SKM-1 treated with dmso at 0.1 percent for 144 hours (cell line): ENCODE results near the gene TOPAZ1.

Experiments
- DNase-seq: peaks from one replicate; lab custom pipeline; 2025; ENCODE audit not compliant: unreplicated experiment; lab: John Stamatoyannopoulos, UW

Gene TOPAZ1

GRCh38 chr3:44241706-44242105 lies at the start of gene TOPAZ1:
Gene TOPAZ1 (plus strand): TSS chr3:44241886. CDS start chr3:44242054, 168 bp downstream.
- DNase-seq, result no peak

GRCh38 chr3:44198284-44199269 lies 43.1 kb upstream of the TOPAZ1 start:
- DNase-seq, result peak; percentile 72

DNA sequence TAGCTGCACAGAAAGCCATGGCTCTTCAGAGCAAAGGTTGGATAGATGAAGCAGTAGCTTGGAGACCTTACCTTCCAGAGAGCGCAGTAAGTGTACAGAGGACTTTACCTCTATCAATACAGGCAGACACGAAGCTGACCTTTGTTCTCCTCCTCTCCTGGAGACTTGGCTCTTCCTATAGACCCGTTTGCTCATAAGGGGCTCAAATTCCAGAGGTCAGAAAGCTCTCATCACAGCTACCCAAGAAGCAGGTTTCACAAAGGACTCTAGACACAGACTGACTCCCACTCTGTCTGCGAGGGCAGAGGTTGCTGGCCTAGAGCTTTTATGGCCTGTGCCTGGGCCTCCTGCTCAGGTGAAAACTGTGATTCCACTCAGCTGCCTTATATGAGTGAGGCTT lies 35.4 kb upstream of the TOPAZ1 start:
- no peak for DNase-seq

DNA sequence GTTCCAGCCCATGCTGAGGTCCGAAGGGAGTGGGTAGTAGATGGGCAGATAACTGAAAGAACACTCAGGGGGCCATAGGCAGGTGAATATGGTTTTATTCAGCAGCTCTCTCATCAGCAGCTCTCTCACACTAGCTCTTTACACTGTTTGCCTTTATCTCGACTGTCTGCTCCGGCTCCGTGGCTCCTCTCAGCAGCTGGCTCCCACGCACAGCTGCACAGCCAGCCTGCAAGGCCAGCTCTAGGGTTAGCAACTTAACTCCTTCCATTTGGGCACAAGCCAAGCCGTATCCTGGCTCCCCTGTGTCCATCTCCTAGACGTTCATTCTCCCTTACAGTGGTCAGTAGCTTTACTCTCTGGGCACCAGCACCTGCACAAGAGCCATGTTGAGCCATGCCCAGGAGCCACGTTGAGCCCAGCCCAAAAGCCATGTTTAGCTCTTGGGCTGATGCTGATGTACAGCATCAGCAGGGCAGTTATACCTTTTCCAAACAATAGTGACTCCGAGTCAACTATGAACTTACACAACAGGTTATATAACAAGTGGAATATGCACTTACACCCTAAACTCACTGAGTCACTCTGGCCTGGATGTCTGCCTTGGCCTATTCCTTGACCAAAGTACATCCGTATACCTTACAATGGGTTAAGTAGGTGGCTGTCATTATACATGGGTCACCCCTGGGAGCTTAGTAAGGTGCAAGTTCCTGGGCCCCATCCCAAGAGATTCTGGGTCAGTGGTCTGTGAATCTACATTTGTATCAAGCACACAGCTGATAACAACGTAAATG lies 34.6 kb upstream of the TOPAZ1 start:
- DNase-seq, result no peak

GRCh38 chr3:44208086-44208485 lies 33.6 kb upstream of the TOPAZ1 start:
- no peak for DNase-seq

DNA sequence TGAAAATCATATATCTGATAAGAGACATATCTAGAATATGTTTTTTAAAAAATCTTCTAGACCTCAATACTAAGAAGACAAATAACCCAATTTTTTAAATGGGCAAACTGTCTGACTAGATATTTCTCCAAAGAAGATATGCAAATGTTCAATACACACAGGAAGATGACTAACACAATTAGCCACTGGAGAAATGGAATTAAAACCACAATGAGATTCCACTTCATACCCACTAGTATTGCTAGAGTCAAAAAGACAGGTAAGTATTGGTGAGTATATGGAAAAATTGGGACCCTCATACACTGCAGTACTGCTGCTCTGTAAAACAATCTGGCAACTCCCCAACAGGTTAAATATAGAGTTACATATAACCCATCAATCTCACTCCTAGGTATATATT lies 33.1 kb upstream of the TOPAZ1 start:
- no peak for DNase-seq

GRCh38 chr3:44210967-44211366 lies 30.7 kb upstream of the TOPAZ1 start:
- no peak for DNase-seq

- no peak for DNase-seq
Observed at GRCh38 chr3:44222337-44222736, 19.3 kb upstream of the TOPAZ1 start.

GRCh38 chr3:44223299-44223698 lies 18.4 kb upstream of the TOPAZ1 start:
- DNase-seq, result no peak

- no peak for DNase-seq
Observed at GRCh38 chr3:44224131-44224530, 17.6 kb upstream of the TOPAZ1 start.

GRCh38 chr3:44226573-44226972 lies 15.1 kb upstream of the TOPAZ1 start:
- no peak for DNase-seq

DNA sequence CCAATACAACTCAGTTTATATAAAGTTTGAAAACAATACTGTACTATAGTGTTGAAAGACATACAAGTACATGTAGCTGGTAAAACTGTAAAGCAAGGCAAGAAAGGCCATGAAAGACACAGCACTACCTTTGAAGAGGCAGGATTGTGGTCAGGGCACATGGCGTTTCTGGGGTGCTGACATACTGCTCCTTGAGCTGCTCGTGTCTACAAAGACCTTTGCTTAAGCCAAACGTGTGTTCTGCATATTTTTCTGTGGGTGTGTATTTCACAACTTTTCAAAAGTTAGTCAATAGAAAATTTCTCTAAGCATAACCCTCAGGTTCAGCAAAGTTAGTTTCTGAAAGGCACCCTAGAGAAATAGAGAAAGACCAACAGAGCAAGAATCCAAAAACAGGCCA lies 14.1 kb upstream of the TOPAZ1 start:
- DNase-seq, result no peak

GRCh38 chr3:44228900-44229299 lies 12.8 kb upstream of the TOPAZ1 start:
- no peak for DNase-seq

DNA sequence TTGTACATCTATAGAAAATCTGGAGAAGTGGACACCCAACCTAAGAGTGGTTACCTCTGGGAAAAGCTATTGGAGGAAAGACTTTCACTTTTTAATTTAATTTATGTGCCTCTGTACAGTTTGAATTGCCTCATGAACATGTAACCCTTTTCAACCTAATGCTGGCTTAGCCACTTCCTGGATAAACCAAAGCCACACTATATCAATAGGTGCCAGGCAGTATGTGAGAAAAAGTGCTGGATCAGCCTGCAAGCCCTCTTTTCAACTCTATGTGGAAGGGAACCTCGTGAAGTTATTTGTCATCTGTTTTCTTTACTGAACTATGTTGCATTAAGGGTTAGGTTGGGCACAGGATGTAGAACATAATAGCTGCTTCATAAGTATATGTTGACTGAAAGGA lies 9.3 kb upstream of the TOPAZ1 start:
- no peak for DNase-seq

- no peak for DNase-seq
Observed at GRCh38 chr3:44234648-44235268, 6.9 kb upstream of the TOPAZ1 start.

DNA sequence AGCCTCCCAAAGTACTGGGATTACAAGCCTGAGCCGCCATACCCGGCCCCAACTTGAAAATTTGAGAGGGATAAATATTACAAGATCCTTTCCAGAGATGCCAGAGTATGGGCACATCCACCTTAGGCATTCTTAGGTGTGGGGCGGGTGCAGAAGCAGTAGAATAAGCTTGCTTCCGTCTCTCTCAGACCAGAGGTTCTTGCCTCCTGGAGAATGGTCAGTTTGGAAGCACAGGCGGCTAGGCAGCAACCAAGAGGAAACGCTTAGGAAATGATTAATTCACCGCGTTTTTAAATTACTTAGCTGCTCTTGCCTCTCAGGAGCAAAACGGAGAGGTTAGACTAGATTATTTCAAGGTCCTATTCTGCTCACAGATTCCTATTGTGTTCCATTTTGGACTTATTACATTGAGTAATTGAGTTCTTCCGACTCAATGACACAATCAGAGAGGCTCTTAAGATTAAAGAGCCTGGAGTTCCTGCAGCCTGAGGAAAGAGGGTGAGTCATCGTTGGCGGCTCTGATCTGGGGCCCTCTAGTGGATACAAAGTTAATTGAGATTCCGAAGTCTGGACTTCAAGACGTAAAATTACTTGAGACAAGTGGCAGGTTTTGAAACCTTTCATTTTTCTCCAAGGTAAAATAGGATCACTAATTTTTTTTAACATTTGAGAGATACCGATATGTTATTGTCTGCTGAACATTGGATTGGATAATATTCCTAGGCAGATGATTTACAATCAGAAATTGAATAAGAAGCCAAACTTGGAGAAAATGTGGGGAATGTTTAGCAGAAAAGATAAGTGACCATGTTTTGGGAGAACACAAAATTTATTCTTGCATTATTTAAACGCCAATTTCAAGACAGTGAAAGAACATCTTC lies 5.8 kb upstream of the TOPAZ1 start:
- DNase-seq, result peak; percentile 85

DNA sequence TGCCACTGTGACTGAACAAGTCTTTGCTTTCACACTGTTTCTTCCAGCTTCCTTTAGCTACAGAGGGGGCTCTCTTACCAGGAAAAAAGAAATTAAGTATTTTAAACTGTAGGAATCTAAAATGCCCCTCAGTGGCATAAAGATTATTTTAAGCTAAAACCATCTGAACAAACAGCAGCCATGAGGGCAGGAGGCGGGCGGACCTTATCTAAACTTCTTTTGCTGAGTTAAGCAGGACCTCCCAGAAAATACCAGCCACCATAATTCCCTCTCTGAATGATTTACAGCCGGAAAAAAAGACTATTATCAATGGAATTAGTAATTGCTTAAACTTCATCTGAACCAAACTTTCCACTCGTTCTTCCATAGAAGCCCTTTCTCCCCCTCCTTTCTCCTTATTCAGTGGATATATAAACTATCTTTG lies 5.2 kb upstream of the TOPAZ1 start:
- no peak for DNase-seq

- DNase-seq, result no peak
Observed at GRCh38 chr3:44237161-44237560, 4.5 kb upstream of the TOPAZ1 start.

- no peak for DNase-seq
Observed at GRCh38 chr3:44237665-44238064, 4.0 kb upstream of the TOPAZ1 start.

DNA sequence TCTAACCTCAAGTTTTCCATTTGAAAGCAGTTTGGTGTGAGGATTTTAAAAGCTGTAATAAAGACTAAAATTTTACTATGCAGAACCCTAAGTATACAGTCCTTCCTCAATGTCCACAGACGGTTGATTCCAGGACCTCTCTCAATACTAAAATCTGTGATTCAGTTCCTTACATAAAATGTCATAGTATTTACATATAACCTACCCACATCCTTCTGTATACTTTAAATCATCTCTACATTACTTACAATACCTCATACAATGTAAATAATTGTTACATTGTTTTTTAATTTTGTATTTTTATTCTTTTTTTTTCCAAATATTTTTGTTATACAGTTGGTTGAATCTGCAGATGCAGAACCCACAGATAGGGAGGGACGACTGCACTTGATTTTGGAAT lies 2.8 kb upstream of the TOPAZ1 start:
- no peak for DNase-seq

- DNase-seq, result no peak
Observed at GRCh38 chr3:44240061-44240460, 1.6 kb upstream of the TOPAZ1 start.
